G401.6 (cell line): ENCODE data around the gene PDE6G.

Experiments
- FAIRE-seq: peaks from 2 replicates; lab custom pipeline; 2012; peaks lifted over from hg19 to GRCh38; lab: Jason Lieb, UNC

The PDE6G gene

GRCh38 chr17:81656118-81656743, at the start of gene PDE6G:
Gene PDE6G (minus strand): TSS chr17:81656542. CDS start chr17:81653305, 3,237 bp downstream.
- no peak for FAIRE-seq

GRCh38 chr17:81705518-81706231, 49.3 kb upstream of the PDE6G start:
- no peak for FAIRE-seq

DNA sequence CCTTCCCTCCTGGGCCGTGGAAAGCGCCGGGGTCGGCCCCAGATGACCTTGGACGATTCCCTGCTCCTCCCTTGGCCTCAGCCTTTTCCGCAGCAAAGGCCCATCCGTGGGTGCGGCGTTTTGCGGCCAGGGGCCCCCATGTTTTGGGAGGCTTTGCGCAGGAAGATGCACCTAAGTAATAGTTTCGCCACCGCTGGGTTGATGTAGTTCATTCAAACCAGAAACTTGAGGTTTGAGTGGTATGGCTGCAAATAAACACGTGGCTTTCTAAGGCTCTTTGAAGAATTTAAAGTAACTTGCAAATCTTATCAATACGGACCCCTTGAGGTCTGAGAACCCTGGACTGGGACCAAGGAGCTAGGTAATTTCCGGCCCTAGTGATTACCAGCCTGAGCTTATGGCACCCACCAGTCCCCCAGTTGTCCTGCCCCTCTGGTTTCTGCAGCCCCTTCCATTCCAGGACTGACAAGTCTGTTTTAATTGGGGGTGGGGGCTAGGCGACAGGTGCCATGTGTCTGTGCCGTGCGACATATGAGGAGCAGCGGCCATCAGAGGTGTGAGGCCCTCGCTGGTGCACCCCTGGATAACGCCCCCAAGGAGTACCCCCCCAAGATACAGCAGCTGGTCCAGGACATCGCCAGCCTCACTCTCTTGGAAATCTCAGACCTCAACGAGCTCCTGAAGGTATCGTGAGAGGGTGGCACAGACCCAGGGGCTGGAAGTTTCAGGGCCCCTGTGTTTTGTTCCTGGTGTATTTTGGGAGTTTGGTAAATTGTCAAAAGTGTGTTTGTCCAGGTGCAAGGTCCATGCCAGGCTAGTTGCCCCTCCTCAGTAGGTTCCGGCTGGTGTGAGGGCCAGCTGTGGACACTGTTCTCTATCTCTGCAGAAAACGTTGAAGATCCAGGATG, 47.7 kb upstream of the PDE6G start:
- FAIRE-seq: no peak

DNA sequence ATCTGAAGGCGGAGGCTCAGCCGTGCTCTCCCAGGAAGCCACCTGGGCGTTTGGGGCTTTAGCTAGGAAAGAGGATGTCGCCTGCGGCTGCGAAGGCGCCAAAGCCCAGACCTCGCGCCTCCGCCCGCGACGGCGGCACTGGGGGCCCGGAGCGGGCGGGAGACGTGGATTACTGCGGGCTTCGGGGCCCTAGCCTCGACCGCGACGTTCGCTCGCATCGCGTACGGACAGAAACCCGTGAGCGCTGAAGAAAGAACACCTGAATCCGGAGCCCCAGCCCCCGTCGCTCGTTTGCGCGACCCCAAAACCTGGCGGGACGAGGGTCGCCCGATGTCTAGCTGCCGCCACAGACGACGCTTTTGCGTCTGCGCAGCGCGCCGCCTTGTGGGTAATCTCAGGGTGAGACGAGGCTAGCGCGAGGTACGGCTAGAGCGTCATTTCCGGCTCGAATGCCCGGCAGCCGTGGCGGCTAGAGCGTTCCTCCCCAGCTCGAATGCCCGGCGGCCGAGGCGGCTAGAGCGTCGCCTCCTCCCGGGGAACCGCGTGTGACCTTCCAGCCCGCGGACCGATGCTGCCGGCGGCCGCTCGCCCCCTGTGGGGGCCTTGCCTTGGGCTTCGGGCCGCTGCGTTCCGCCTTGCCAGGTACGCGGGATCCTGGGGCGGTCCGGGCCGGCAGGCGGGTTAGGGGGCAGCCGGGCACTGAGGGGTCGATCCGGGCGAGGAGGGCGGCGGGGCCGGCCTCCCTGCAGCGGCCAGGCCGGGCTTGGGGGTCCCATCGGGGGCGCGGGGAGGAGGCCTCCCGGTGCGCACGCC, 46.8 kb upstream of the PDE6G start, which contains the start of gene MRPL12:
TSS of gene MRPL12 (plus strand) at position 434 of the 813 bp plus-strand sequence. CDS start at position 569, 135 bp downstream.
- FAIRE-seq: peak; percentile 13

- FAIRE-seq: no peak
These were observed 45.1 kb upstream of the PDE6G start for GRCh38 chr17:81701288-81702071.

DNA sequence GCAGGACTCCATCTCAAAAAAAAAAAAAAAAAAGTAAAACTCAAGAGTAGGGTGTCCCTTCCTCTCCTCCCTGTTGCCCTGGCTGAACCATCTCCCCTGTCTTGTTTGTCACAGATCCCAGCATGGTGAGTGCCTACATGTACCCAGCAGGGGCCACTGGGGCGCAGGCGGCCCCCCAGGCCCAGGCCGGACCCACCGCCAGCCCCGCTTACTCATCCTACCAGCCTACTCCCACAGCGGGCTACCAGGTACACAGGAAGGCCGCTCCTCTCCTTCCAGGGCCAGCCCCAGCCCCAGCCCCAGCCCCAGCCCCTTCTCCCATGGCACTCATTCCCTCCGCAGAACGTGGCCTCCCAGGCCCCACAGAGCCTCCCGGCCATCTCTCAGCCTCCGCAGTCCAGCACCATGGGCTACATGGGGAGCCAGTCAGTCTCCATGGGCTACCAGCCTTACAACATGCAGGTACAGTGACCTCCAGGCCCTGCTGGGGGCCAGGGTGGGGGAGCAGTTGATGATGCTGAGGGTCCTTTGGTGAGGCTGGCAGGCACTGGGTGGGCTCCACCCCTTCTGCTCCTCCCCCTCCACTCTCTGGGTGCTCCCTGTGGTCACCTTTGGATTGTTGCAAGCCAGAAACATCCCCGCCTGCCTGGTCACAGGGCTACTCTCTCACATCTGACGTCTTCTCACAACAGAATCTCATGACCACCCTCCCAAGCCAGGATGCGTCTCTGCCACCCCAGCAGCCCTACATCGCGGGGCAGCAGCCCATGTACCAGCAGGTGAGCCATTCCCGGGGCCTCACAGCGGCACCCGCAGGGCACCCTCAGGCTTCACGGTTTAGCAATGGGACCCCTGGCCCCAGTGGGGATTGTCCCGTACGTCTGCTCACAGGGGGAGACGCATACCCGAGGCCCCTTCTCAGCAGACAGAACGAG, 44.3 kb upstream of the PDE6G start:
- FAIRE-seq: no peak

GRCh38 chr17:81697261-81698044, 41.1 kb upstream of the PDE6G start:
- no peak for FAIRE-seq

DNA sequence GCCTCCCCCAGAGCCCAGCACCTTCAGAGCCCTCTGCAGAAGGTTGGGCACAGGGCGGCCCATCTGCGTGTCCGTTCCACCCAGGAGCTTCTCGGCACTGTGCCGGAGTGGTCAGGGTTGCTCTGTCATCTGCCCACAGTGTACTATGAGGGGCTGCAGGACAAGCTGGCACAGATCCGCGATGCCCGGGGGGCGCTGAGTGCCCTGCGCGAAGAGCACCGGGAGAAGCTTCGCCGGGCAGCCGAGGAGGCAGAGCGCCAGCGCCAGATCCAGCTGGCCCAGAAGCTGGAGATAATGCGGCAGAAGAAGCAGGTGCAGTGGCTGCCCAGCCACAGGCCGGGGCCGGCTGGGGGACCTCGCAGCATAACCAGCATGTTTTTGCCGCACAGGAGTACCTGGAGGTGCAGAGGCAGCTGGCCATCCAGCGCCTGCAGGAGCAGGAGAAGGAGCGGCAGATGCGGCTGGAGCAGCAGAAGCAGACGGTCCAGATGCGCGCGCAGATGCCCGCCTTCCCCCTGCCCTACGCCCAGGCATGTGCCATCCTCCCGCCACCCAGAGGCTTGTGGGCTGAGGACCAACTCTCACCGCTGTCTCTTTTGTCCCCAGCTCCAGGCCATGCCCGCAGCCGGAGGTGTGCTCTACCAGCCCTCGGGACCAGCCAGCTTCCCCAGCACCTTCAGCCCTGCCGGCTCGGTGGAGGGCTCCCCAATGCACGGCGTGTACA, 40.0 kb upstream of the PDE6G start:
- no peak for FAIRE-seq

DNA sequence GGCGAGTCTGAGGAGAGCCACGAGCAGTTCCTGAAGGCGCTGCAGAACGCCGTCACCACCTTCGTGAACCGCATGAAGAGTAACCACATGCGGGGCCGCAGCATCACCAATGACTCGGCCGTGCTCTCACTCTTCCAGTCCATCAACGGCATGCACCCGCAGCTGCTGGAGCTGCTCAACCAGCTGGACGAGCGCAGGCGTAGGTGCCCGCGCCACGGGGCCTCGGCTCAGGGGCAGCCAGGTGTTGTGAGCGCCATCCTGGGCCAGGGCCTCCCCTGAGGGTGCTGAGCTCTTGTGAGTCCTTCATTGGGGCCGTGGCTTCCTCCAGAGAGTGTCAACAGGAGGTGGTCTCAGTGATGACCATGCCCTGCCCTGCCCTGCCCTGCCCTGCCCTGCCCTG, 39.5 kb upstream of the PDE6G start:
- no peak for FAIRE-seq

- FAIRE-seq: no peak
These were observed 38.9 kb upstream of the PDE6G start for GRCh38 chr17:81695211-81695610.

- no peak for FAIRE-seq
These were observed 38.5 kb upstream of the PDE6G start for GRCh38 chr17:81694810-81695209.

- no peak for FAIRE-seq
These were observed 37.3 kb upstream of the PDE6G start for GRCh38 chr17:81693509-81694210.

DNA sequence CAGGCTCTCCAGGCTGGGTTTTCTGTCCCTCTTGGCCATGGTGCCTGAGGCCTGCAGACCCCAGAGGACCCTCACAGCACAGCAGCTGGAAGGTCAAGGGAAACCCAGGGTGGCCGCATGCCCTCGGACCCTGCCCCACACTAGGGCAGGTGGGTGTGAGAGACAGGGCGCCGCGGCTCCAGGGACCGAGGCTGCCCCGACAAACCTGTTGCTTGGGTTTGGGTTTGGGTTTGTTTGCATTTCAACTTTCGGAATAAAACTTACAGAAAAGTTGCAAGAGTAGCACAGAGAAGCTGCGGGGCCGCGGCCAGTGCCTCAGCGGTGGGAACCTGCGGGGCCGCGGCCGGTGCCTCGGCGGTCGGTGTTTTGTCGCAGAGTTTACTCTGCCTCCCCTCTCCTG, 35.3 kb upstream of the PDE6G start:
- FAIRE-seq: no peak

DNA sequence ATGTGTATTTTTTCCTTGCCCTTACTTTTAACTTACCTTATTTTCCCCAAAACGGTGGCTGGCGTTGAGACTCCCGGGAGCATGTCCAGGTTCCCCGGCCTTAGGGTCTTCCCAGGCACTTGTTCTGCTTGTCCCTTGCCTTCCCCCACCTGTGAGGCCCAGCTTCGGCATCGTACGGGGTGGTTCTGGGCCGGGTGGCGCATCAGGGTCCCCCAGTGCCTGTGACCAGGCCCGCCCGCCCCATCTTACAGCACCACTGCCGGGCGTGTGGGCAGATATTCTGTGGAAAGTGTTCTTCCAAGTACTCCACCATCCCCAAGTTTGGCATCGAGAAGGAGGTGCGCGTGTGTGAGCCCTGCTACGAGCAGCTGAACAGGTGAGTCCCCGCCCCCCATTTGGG, 34.9 kb upstream of the PDE6G start:
- no peak for FAIRE-seq

- FAIRE-seq: no peak
These were observed 34.2 kb upstream of the PDE6G start for GRCh38 chr17:81690549-81690948.

DNA sequence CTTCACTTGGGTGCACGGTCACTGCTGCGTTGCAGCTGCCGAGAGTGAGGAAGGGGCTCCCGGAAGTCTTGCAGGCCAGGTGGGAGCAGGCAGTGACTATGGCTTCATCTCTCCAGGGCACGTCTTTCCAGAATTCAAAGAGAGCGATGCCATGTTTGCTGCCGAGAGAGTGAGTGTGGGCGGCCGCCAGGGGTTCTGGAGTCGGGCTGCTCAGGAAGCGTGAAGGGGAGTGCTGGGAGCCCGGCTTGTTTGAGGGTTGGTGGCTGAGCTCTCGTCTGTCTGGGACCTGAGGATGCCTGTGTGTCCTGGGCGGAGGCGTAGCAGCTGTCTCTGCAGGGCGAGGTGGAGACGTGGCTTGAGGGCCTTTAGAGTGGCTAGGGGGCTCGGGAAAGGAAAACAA, 33.7 kb upstream of the PDE6G start:
- FAIRE-seq: no peak

DNA sequence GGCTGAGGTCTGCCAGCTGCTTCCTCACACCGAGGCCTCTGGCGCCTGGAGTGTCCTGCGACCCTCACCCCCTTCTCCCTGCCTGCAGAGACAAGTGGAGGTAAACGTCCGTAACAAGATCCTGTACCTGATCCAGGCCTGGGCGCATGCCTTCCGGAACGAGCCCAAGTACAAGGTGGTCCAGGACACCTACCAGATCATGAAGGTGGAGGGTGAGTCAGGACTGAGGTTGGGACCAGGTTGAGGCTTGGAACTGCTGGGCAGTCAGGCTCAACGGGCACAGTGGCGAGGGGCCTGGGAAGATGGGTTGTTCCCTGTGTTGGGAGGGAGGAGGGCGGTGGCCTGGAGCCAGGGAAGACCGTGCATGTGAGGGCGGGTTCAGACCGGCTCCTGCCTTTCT, 32.3 kb upstream of the PDE6G start:
- no peak for FAIRE-seq
